ENCODE measurements around the gene CHRNE. TPM values are rescaled to one million over a fixed set of nuclear protein-coding genes. Genes with fewer than 3 reads are reported as not detected.

Gene CHRNE
- total and polyA plus RNA-seq, 2 of the 13 experiments (the other 11 are each of a cell fraction or from before 2014, with no cell fraction given) = 0.53 to 0.59 TPM

GRCh38 chr17:4949321-4950074, 46.6 kb upstream of the CHRNE start (continued):
- TF ChIP-seq, protein P1, sequence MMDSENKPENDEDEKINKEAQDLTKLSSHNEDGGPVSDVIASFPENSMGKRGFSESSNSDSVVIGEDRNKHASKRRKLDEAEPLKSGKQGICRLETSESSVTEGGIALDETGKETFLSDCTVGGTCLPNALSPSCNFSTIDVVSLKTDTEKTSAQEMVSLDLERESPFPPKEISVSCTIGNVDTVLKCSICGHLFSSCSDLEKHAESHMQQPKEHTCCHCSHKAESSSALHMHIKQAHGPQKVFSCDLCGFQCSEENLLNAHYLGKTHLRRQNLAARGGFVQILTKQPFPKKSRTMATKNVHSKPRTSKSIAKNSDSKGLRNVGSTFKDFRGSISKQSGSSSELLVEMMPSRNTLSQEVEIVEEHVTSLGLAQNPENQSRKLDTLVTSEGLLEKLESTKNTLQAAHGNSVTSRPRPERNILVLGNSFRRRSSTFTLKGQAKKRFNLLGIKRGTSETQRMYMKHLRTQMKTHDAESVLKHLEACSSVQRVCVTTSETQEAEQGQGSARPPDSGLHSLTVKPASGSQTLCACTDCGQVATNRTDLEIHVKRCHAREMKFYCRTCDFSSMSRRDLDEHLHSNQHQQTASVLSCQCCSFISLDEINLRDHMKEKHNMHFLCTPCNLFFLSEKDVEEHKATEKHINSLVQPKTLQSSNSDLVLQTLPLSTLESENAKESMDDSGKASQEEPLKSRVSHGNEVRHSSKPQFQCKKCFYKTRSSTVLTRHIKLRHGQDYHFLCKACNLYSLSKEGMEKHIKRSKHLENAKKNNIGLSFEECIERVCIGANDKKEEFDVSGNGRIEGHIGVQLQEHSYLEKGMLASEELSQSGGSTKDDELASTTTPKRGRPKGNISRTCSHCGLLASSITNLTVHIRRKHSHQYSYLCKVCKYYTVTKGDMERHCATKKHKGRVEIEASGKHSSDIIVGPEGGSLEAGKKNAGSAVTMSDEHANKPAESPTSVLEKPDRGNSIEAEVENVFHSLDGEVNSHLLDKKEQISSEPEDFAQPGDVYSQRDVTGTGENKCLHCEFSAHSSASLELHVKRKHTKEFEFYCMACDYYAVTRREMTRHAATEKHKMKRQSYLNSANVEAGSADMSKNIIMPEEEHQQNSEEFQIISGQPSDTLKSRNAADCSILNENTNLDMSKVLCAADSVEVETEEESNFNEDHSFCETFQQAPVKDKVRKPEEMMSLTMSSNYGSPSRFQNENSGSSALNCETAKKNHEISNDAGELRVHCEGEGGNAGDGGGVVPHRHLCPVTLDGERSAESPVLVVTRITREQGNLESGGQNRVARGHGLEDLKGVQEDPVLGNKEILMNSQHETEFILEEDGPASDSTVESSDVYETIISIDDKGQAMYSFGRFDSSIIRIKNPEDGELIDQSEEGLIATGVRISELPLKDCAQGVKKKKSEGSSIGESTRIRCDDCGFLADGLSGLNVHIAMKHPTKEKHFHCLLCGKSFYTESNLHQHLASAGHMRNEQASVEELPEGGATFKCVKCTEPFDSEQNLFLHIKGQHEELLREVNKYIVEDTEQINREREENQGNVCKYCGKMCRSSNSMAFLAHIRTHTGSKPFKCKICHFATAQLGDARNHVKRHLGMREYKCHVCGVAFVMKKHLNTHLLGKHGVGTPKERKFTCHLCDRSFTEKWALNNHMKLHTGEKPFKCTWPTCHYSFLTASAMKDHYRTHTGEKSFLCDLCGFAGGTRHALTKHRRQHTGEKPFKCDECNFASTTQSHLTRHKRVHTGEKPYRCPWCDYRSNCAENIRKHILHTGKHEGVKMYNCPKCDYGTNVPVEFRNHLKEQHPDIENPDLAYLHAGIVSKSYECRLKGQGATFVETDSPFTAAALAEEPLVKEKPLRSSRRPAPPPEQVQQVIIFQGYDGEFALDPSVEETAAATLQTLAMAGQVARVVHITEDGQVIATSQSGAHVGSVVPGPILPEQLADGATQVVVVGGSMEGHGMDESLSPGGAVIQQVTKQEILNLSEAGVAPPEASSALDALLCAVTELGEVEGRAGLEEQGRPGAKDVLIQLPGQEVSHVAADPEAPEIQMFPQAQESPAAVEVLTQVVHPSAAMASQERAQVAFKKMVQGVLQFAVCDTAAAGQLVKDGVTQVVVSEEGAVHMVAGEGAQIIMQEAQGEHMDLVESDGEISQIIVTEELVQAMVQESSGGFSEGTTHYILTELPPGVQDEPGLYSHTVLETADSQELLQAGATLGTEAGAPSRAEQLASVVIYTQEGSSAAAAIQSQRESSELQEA (CRISPR knock-in tag; IDR thresholded peaks at IDR 0.05; ENCODE audit: not compliant biosample characterization) = peak; percentile 43
- TF ChIP-seq ZNF451 (CRISPR knock-in tag; IDR thresholded peaks at IDR 0.05) (peak; percentile 25; the same call in 1 of the 2 replicates), ZNF142 (CRISPR knock-in tag; IDR thresholded peaks at IDR 0.05) (no peak), EP300 (IDR thresholded peaks at IDR 0.05; ENCODE audit: low read depth in 2 of 2, low read length in 2 of 2) (peak in 1 of 2 experiments; percentile 51; a peak in 1 of 4 replicates), EP300 (CRISPR knock-in tag; IDR thresholded peaks at IDR 0.05; ENCODE audit: borderline replicate concordance) (peak; percentile 29; the same call in 1 of the 2 replicates), KAT2B (IDR thresholded peaks at IDR 0.05; ENCODE audit: borderline replicate concordance, low read depth, low read length) (no peak), PAWR (CRISPR knock-in tag; IDR thresholded peaks at IDR 0.05; ENCODE audit: borderline replicate concordance) (no peak), ZNF746 (CRISPR knock-in tag; IDR thresholded peaks at IDR 0.05) (peak; percentile 89), ZMYM2 (CRISPR knock-in tag; IDR thresholded peaks at IDR 0.05) (0 out of 2 replicates have a peak, but pooled peaks have one; percentile 55), STAT6 (CRISPR knock-in tag; IDR thresholded peaks at IDR 0.05; ENCODE audit: borderline replicate concordance) (no peak), MYC (CRISPR knock-in tag; IDR thresholded peaks at IDR 0.05; ENCODE audit: borderline replicate concordance) (peak; percentile 98)
